CD4-positive, alpha-beta T cell treated with Interleukin-12 subunit alpha and Interleukin-12 subunit beta, for 1 hour (primary cell): ENCODE data around the gene ESYT2.

ENCODE experiments used
- DNase-seq: peaks from one replicate; pipeline ENCODE4 v3.0.0-alpha.2; 2020

ESYT2 gene

DNA sequence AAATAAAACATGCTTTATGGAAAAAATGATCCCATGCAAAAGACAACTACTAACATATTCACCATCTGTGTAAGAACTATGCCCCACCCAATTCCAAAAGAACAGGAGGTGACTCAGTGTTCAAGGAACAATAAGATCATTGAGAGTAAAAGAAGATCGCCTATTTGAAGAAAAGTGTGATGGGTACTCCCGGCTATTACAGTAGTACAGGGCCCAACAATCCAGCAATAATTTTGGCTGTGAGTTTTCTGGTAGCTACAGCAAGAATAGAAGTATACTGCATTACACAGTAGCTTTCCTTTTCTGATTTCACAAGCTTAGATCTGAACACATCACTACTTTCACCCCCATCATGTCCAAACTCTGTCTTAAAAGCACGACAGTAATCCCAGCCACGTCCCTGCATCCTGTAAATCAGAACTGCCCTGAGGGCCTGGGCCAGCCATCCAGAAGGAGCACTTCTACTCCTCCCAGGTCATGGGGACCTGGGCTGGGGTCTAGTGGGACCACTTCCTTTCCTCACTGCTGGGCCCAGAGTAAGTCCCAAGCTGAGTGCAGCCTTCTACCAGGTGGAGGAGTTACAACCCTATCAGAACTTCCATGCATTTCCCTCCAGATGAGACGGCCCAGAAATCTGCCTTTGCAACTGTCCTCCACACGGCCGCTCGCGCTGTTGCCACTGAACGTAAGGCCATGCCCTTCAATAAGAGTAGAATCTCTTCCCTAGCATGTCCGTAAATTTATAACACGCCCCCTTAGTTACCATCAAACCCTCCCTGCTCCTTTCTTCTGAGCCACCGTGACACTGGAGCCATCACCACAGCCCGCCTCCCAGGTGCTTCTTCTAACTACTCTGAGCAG, 7.9 kb downstream of the ESYT2 start:
- DNase-seq: no peak

DNA sequence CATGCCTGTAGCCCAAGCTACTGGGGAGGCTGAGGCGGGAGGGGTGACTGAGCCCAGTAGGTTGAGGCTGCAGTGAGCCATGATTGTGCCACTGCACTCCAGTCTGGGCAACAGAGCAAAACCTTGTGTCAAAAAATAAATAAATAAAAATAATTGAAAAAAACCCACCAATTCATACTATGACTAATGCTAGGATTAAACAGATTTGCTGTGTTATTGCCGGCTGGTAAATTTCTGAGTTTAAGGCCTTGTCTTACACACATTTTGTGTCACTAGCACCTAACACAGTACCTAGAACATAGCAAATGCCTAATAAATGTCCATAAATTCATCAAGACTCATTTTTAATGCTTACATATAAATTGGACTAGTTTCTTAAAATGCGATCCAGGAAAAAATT, 8.7 kb downstream of the ESYT2 start:
- no peak for DNase-seq

DNA sequence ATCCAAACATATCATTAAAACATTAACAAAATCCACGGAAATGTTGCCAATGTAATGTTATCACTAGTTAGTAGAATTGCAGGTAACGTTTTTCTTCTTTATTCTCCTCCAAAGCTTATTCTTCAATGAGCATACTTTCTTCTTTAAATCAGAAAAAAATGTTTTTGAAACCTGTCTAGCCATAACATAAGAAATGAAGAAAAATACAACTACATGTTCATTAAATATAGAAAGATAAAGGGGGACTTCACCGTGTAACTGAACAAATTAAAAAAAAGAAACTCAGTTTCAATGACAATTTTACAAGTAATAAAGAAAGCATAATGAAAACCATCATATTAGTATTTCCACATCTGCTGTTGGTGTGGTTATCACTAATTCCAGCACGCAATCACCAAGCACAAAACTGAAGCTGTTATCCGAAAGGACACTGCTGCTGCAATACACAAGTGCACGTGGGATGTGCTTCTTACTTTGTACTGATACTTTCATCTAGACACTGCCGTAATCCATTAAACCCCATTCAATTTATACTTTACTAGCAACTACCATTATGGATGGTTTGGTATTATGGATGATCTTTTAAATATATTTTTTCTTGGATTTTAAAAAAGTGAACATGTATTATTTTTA, 9.6 kb downstream of the ESYT2 start:
- no peak for DNase-seq

DNA sequence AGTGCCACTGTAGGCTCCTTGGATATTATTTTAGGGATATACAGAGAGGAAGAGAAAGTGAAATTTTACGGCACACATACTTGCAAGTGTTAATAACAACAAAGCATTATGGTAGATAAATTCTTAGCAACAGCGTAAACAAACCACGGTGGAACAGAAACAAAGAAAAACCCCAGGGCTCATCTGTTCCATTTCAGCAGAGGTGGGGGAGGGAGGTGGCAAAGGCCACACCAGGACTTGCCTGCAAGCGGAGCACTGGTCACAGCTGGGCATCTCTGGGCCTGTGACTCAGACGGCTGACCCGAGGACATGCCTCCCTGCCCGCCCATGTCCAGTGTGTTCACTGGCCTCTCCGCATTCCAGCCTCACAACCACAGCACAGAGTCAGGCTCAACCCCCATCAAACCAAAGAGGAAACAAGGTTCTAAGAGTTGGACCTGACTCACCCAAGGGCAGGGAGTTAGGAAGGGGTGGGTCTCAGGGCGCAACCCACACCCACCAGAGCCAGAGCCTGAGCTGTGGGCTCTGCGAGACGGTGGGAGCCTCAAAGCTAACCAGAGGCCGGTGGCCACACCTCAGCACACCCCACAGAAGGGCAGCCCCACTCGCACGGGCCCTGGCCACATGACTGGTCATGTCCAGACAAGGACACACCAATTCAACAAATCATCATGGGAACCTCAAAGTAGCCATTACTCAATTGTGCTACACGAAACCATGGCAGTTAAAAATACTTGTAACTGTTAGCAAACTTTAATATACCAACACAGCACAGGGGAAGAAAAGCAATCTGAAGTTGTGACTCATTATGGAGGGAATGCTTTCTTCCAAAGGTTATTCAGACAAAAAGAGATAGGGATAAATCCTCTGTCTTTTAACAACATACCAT, 10.7 kb downstream of the ESYT2 start:
- DNase-seq: peak; percentile 87

DNA sequence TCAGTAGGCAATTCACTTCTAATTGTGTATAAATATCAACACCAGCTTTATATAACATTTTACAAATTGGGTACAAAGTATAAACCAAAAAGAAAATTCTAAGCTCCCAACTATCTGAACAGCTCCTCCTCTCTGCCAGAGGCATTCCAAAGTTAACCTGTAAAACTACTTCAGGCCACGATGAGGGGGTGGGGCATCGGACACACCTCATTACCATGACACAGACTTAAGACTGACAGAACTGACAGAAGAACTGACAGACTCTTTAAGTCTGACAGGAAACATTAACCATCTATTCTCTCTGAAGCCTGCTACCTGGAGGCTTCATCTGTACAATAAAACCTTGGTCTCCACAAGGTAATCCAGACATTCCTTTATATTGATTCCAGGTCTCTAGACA, 12.3 kb downstream of the ESYT2 start:
- DNase-seq: peak; percentile 43

DNA sequence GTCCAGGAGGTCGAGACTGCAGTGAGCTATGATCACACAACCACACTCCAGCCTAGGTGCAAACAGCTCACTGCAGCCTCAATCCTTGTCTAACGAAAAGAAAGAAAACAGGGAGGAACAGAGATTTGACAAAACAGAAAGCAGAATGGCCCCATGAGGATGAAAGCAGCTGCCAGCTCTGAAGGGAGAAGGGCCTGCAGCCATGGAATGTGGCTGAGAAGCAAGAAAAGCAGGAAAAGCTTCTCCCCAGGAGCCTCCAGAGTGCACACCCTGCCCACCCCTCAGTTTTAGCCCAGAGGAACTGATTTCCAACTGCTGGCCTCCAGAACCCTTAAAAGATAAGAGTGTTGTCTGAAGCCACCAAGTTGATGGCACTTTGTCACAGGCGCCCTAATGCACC, 13.0 kb downstream of the ESYT2 start:
- DNase-seq: no peak

DNA sequence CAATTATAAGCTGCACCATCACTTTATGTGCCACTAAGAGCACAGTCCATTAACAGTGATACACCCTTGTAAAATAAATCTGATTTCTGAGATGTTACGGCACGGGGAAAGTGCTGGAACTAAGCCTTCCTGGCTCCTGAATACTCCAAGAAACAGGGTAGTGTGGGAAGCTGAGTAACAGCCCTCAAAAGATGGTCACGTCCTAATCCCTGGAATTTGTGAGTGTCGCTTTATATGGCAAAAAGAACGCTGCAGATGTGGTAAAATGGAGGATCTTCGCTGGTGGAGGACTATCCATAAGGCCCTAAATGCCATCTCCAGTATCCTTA, 13.5 kb downstream of the ESYT2 start:
- no peak for DNase-seq

DNA sequence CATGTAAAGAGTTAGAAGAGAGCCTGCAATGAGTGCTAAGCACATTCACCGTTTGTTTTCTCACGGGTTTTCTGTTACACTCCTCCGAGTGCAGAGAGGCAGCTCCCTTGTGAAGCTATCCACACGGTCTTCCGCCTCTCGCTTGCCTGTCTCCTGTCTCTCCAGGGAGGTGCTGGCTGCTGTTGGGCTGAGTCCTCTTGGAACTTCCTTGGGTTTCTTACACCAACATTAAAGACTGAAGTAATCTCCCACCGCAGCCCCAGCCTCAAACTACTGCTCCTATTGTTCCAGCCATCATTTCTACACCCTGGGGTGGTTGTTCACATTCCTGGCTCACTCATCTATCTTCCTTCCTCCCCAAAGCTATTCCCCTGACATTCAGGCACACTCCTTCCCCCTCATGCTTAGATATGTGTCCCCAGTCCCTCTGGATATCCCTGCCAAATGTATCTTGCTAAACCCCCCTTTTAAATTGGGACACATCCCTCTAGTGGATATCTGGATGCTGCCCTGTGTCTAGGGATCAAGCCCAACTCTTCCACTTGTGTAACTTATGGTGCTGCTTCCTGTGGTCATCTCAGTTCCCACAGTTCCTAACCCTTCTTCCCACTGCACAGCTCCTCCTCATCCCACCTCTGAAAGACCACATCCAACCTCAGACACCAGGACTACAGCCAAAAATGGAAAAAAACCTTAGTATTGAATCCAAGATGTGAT, 14.1 kb downstream of the ESYT2 start:
- DNase-seq: no peak

DNA sequence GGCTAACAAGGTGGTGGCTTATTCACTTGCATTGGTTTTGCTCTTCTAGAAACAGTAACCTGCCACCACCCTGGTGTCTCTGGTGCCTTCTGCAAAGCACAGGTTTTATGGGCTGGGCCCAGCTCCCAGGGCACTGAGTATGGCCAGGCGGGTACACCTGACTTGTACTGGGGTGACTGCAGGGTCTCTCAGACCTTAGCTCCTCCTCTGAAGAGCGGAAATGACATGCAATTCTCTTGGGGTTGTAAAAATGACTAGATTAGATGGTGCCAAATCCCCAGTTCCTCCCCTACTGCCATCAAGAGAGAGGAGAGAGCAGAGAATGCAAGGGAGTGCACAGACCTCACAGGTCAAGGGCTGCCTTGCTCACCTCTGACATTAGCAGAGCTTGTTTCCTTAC, 14.7 kb downstream of the ESYT2 start:
- peak; percentile 71 for DNase-seq

DNA sequence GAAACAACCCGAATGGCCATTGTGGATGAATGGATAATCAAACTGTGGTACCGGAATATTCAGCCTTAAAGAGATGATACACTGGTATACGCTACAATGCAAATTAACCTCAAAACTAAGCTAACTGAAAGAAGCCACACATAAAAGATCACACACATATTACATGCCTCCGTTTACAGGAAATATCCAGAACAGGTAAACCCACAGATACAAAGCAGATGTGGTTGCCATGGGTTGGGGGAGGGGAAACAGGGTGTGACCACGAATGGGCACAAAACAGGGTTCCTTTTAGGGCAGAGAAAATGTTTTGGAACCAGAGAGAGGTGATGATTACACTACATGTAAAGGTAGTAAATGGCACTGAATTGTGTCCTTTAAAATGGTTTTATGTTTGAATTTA, 16.6 kb downstream of the ESYT2 start:
- peak; percentile 90 for DNase-seq

DNA sequence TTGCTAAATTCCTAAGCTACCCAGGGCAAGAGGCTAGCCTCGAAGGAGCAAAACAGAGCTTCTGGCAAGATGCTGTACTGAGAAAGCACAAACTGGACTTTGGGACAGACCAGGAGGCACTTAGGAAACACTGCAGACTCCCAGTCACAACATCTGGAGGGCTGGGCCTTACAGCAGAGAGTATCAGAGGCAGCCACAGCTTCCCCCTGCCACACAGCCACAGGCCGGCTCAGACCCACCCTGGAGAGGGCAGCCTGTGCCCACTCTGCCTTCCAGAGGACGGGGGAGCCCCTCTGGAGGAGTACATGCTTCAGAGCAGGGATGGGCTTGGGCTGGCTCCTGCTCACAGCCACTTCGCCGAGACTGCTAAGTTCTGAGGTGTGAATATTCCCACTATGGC, 17.4 kb downstream of the ESYT2 start:
- no peak for DNase-seq

DNA sequence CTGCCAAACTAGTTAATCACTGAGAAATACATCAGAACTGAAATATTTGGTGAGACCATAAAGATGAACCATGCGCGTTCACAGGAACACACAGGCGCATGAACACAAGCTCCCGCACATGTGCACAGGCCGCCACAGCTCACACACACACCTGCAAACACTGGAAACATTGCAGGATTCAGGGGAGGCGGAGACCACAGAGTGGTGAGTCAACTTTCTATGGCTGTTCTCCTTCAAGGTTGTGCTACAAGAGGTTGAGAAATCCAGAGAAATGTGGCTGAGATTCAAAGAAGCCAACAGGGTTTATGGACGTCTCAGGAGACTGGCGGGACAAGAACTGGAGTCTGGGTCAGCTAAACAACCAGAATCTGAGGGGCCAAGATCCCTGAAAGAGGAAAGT, 17.8 kb downstream of the ESYT2 start:
- DNase-seq: peak; percentile 43

DNA sequence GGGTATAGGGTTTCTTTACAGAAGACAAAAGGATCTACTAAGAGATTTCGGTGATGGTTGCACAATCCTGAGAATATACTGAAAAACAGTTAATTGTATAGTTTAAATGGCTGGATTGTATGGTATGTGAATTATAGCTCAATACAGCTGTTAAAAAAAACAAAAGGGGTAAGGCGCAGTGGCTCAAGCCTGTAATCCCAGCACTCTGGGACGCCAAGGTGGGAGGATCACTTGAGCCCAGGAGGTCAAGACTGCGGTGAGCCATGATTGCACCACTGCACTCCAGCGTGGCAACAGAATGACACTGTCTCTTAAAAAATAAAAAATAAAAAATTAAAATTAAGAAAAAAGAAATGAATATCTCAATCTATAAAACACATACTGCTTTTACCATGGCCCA, 18.5 kb downstream of the ESYT2 start:
- DNase-seq: no peak

DNA sequence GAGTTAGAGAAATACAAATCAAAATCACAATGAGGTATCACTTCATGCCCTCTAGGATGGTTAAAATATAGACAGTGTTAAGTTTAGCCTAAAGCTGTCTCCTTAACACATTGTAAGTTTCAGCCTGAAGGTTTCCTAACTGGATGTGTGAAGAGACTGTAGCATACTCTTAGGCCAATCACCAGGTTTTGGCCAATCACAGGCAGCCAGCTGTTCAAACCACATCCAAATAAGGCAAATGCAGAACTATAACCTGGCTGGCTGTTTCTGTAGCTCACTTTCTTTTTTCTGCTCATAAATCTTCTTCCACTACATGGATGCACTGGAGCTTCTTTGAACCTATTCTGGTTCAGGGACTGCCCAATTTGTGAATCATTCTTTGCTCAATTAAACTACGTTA, 19.7 kb downstream of the ESYT2 start:
- peak; percentile 52 for DNase-seq

DNA sequence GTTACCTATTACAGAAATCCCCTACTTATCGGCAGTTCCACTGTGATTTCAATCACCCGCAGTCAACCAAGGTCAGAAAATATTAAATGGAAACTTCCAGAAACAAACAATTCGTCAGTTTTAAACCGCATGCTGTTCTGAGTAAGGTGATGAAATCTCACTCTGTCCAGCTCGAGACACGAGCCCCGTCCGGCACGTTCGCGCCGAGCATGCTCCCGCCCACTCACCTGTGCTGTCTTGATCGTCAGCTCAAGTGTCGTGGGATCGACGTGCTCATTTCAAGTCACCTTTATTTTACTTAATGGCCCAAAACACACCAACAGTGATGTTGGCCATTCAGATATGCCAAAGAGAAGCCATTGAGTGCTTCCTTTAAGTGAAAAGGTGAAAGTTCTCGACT, 21.2 kb downstream of the ESYT2 start:
- no peak for DNase-seq

DNA sequence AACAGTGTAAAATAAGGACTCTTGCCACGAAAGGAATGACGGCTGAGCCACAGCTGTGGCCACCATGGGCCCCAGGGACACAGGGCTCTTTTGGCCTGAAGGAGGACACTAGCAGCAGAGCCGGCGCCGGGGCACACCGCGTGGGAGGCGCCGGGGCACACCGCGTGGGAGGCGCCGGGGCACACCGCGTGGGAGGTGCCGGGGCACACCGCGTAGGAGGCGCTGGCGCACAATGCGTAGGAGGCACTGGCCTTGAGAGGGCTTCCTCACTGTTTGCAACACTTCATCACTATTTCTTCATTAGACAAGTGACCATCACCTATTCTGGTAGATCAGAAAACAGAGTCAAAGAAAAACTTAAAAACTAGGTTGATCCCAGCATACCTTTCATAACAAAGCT, 23.4 kb downstream of the ESYT2 start:
- DNase-seq: no peak

DNA sequence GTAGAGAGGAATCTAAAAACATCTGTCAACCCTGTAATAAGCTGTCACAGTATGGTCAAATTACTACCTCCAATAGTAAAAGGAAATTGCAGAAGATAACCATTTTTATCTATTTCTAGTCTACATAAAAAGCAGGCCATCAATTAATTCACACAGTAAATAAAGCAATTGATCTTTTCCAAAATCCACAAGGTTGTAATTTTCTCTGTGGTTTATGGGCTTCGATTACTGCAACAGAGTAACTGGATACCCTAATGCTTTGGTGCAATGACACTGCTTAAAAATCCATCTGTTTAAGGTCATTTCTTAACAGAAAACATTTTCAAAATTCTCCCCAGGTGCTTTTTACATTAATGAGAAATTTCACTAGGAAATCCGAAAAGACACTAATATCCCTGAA, 23.9 kb downstream of the ESYT2 start:
- no peak for DNase-seq

DNA sequence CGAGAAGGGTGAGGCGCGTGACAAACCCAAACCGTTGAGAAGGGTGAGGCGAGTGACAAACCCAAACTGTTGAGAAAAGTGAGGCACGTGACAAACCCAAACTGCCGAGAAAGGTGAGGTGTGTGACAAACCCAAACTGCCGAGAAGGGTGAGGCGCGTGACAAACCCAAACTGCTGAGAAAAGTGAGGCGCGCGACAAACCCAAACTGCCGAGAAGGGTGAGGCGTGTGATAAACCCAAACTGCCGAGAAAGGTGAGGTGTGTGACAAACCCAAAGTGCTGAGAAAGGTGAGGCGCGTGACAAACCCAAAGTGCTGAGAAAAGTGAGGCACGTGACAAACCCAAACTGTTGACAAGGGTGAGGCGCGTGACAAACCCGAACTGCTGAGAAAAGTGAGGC, 25.0 kb downstream of the ESYT2 start:
- peak; percentile 41 for DNase-seq

DNA sequence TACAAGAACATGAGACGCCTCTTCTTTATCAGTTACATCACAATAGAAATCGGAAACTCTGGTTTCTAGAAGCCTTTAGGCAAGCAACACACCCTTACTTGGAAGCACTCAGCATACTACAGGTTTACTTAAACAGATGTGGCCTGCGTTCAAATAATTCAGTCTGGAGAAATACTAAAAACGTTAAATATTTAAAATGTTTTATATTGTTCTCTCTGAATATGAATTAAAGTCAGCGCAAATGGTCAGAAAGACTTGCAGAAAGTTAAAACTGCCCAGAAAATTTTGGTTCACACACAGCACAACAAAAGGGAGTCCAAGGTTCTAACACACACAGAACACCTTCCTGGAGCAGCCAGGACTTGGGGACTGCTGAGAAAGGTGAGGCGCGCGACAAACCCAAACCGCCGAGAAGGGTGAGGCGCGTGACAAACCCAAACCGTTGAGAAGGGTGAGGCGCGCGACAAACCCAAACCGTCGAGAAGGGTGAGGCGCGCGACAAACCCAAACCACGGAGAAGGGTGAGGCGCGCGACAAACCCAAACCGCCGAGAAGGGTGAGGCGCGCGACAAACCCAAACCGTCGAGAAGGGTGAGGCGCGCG, 25.8 kb downstream of the ESYT2 start:
- no peak for DNase-seq

DNA sequence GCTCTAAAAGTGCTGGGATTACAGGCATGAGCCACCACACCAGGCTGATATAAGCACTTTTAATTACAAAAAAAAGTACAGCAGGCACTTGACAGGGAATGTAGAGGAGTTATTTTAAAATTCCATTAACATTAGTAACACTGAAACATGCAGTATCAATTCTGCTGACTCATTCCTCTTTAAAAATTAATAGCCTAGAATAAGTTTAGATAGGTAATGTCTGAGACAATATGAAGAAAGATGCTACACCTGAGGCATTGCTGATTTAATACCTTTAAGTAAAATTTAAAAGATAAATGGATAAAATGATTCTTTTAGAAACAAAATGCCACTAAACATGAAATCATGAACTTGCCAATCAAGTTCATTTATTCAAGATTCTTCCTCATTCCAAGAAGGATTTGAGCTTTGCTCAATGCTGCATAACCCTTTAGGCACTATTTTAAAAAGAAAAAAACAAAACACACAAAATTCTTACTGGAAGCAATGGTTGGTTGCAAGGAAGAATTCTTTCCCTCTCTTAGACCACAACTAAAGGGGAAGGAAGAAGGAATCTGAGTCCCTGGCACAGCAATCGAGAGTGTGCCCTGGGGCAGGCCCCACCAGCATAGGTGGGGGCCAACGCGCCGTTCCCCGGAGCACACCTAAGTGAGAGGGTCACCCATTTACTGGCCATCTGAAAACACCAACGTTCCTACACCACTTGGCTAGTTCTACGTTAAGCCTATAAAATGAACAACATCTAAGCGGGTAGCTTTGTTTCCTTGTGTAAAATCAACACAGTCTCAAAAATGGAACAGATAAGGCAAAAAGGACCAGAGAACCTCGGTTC, 26.6 kb downstream of the ESYT2 start:
- no peak for DNase-seq

DNA sequence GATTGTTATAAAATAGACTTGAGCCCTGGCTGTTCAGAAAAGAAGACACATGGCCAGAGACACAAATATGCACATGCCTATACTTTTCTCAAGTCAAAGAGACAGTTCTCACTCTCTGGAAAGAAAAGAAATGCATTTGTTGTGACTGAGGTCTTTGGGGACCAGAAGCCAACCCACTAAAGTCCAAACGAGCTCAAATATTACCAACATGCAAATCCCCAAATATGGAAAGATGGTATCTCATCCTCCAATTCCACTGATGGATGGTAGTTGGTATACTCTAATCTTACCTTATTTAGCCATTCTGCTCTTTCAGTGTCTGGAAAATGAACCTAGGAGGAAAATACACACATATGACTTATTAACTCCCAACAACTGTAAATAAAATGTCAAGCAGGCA, 30.6 kb downstream of the ESYT2 start:
- DNase-seq: no peak

DNA sequence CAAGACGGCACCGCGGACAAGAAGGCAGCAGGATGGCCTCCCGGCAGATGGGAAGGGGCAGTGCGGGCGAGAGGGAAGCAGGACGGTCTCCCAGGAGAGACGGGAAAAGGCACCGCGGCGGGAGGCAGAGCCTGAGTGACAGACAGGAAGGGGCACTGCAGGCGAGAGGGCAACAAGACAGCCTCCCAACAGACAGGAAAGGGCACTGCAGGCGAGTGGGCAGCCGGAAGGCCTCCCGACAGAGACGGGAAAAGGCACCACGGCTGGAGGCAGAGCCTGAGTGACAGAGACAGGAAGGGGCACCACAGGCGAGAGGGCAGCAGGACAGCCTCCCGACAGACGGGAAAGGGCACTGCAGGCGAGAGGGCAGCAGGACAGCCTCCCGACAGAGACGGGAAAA, 32.6 kb downstream of the ESYT2 start:
- no peak for DNase-seq
